Neutrophil (primary cell): Measurements from ENCODE around the gene RSU1.

ENCODE experiments used
- H3K27ac ChIP-seq: fragments of 200-600 bp; sonication (generic); 2 replicates; pipeline ENCODE4 v1.5.1; 2016; ENCODE audit warnings: mild to moderate bottlenecking, moderate library complexity
- H3K27me3 ChIP-seq: fragments of 200-600 bp; sonication (generic); 2 replicates; pipeline ENCODE4 v1.6.0; 2016; ENCODE audit warnings: mild to moderate bottlenecking
- H3K36me3 ChIP-seq: fragments of 200-600 bp; sonication (generic); 2 replicates; pipeline ENCODE4 v1.5.1; 2017
- H3K4me1 ChIP-seq, 2 experiments: fragments of 200-600 bp in 1 of 2; sonication (generic) in 1 of 2; 1 replicate in 1 of 2; 2 replicates in 1 of 2; pipeline versions ENCODE4 v1.5.1 to v1.6.1; 2013 to 2016; ENCODE audit warnings: low read depth in 1 of 2, low read length in 1 of 2, mild to moderate bottlenecking in 1 of 2, moderate library complexity in 1 of 2; ENCODE audit not compliant: control insufficient read depth in 1 of 2, insufficient read depth in 1 of 2
- H3K4me3 ChIP-seq, 2 experiments: fragments of 200-600 bp in 1 of 2; sonication (generic) in 1 of 2; 1 replicate in 1 of 2; 2 replicates in 1 of 2; pipeline ENCODE4 v1.5.1; 2013 to 2016; ENCODE audit warnings: low read depth in 1 of 2, low read length in 1 of 2, mild to moderate bottlenecking in 1 of 2, moderate library complexity in 1 of 2
- H3K9me3 ChIP-seq: fragments of 200-600 bp; sonication (generic); 2 replicates; pipeline ENCODE4 v1.5.1; 2016
- TF ChIP-seq, protein P1 (sequence below): fragments of 200-600 bp; sonication (generic); IDR thresholded peaks from 2 replicates; pipeline ENCODE4 v1.5.1; 2016; ENCODE audit warnings: antibody characterized with exemption

Gene RSU1

GRCh38 chr10:16728266-16728665 lies 89.0 kb downstream of the RSU1 start:
- TF ChIP-seq, protein P1, sequence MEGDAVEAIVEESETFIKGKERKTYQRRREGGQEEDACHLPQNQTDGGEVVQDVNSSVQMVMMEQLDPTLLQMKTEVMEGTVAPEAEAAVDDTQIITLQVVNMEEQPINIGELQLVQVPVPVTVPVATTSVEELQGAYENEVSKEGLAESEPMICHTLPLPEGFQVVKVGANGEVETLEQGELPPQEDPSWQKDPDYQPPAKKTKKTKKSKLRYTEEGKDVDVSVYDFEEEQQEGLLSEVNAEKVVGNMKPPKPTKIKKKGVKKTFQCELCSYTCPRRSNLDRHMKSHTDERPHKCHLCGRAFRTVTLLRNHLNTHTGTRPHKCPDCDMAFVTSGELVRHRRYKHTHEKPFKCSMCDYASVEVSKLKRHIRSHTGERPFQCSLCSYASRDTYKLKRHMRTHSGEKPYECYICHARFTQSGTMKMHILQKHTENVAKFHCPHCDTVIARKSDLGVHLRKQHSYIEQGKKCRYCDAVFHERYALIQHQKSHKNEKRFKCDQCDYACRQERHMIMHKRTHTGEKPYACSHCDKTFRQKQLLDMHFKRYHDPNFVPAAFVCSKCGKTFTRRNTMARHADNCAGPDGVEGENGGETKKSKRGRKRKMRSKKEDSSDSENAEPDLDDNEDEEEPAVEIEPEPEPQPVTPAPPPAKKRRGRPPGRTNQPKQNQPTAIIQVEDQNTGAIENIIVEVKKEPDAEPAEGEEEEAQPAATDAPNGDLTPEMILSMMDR: no peak
- H3K4me1 ChIP-seq: no peaks in the 10 kb centered on the region
- H3K27ac ChIP-seq: no peak overlapping the region
- H3K36me3 ChIP-seq: peaks cover 23% of the 10 kb centered on the region
- no peaks in the 10 kb centered on the region for H3K27me3 ChIP-seq
- H3K4me3 ChIP-seq: no peak overlapping the region
- no peaks in the 10 kb centered on the region for H3K9me3 ChIP-seq

DNA sequence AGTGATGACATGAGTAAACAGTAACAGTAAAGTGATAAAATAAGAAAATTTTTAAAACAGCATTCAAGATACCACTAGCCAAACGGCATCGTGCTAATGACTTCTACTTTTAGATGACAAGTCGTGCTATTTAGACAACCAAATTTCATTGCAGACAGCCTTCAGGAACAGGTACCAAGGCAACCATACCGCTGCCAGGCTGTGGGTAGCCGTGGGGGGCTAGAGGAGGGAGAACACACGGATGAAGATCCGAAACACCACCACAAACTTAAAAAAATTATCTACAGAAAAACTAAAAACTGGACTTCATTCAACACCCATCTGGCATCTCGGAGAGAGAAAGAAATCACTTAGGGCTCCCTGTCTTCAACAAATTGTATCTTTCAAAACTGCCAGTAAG lies 89.6 kb downstream of the RSU1 start:
- Histone ChIP-seq H3K27ac (no peak overlapping the region), H3K4me1 (no peaks in the 10 kb centered on the region), H3K4me3 (no peak overlapping the region), H3K36me3 (peaks cover 23% of the 10 kb centered on the region), H3K9me3 (no peaks in the 10 kb centered on the region), H3K27me3 (no peaks in the 10 kb centered on the region)
- TF ChIP-seq, protein P1: no peak

- TF ChIP-seq, protein P1: no peak
Observed at GRCh38 chr10:16724509-16724908, 92.7 kb downstream of the RSU1 start.

GRCh38 chr10:16720812-16721211 lies 96.4 kb downstream of the RSU1 start:
- H3K27me3 ChIP-seq: no peaks in the 10 kb centered on the region
- H3K4me3 ChIP-seq: no peak overlapping the region
- no peak overlapping the region for H3K27ac ChIP-seq
- H3K4me1 ChIP-seq: peaks cover 0 to 3% of the 10 kb centered on the region in 2 experiments
- no peaks in the 10 kb centered on the region for H3K9me3 ChIP-seq
- peaks cover 7% of the 10 kb centered on the region for H3K36me3 ChIP-seq
- TF ChIP-seq, protein P1: no peak

More at GRCh38 chr10:16724509-16724908, 92.7 kb downstream of the RSU1 start:
- no peaks in the 10 kb centered on the region for H3K9me3 ChIP-seq
- no peak overlapping the region for H3K4me3 ChIP-seq
- H3K27ac ChIP-seq: no peak overlapping the region
- H3K27me3 ChIP-seq: no peaks in the 10 kb centered on the region
- peaks cover 0 to 3% of the 10 kb centered on the region in 2 experiments for H3K4me1 ChIP-seq
- peaks cover 18% of the 10 kb centered on the region for H3K36me3 ChIP-seq

GRCh38 chr10:16717622-16718395 lies 99.4 kb downstream of the RSU1 start:
- Histone ChIP-seq H3K27ac (no peak overlapping the region), H3K4me3 (no peak overlapping the region), H3K27me3 (no peaks in the 10 kb centered on the region), H3K4me1 (peaks cover 0 to 3% of the 10 kb centered on the region in 2 experiments), H3K36me3 (peaks cover 7% of the 10 kb centered on the region), H3K9me3 (peaks cover 6% of the 10 kb centered on the region)
- TF ChIP-seq, protein P1: no peak
